GM18508 (cell line): ENCODE measurements around the gene NINJ2.

Experiments
- ATAC-seq: cut with Tn5 transposase; IDR thresholded peaks from one replicate; pipeline ENCODE4 v1.9.1; 2021; ENCODE audit warnings: moderate number of reproducible peaks; ENCODE audit not compliant: insufficient read depth, unreplicated experiment

The NINJ2 gene

GRCh38 chr12:574475-575128 lies 88.6 kb downstream of the NINJ2 start:
- no peak for ATAC-seq

GRCh38 chr12:573232-573631 lies 90.0 kb downstream of the NINJ2 start:
- no peak for ATAC-seq

GRCh38 chr12:572532-572899 lies 90.7 kb downstream of the NINJ2 start:
- ATAC-seq: no peak

GRCh38 chr12:571795-572531 lies 91.3 kb downstream of the NINJ2 start:
- no peak for ATAC-seq

- no peak for ATAC-seq
Measured at GRCh38 chr12:570921-571794, 92.1 kb downstream of the NINJ2 start.

GRCh38 chr12:570435-570920 lies 92.8 kb downstream of the NINJ2 start:
- ATAC-seq: no peak

- no peak for ATAC-seq
Measured at GRCh38 chr12:569803-570434, 93.3 kb downstream of the NINJ2 start.

GRCh38 chr12:569091-569676 lies 94.1 kb downstream of the NINJ2 start:
- ATAC-seq: no peak

- ATAC-seq: no peak
Measured at GRCh38 chr12:568486-568885, 94.8 kb downstream of the NINJ2 start.

GRCh38 chr12:565589-566105 lies 97.6 kb downstream of the NINJ2 start:
- no peak for ATAC-seq

GRCh38 chr12:565161-565560 lies 98.1 kb downstream of the NINJ2 start:
- no peak for ATAC-seq

GRCh38 chr12:563787-564298 lies 99.4 kb downstream of the NINJ2 start:
- no peak for ATAC-seq

- ATAC-seq: no peak
Measured at GRCh38 chr12:563250-563781, 99.9 kb downstream of the NINJ2 start.

- ATAC-seq: no peak
Measured at GRCh38 chr12:562634-563033, 100.6 kb downstream of the NINJ2 start.

GRCh38 chr12:561908-562593 lies 101.2 kb downstream of the NINJ2 start:
- ATAC-seq: no peak

- ATAC-seq: no peak
Measured at GRCh38 chr12:561391-561705, 101.9 kb downstream of the NINJ2 start.

GRCh38 chr12:560691-561390 lies 102.4 kb downstream of the NINJ2 start:
- ATAC-seq: no peak

- ATAC-seq: no peak
Measured at GRCh38 chr12:559906-560455, 103.3 kb downstream of the NINJ2 start.
